Thymus (tissue), 14 donors: ENCODE data around the gene OR10K2. TPM values are rescaled to one million over a fixed set of nuclear protein-coding genes. Genes with fewer than 3 reads are reported as not detected.
"Not testable (repeated sequence)": the region's sequence is repeated elsewhere in the genome, so short reads cannot be mapped to it uniquely, and the experiment has no call there.

Experiments used
- DNase-seq, 9 donors: peaks; one replicate each; pipeline ENCODE4 v3.0.0-alpha.2; 2013; ENCODE audit warnings: low spot score in 9 of 9, low read depth in 6 of 9, missing footprints in 1 of 9
- H3K27ac ChIP-seq, 2 donors: one replicate each; pipeline ENCODE4 v1.5.1; 2013; ENCODE audit warnings: control low read depth in 1 of 2, low read depth in 1 of 2, low read length in 1 of 2, mild to moderate bottlenecking in 1 of 2, moderate library complexity in 1 of 2
- H3K27me3 ChIP-seq, 2 donors: one replicate each; pipeline ENCODE4 v1.5.1; 2013; ENCODE audit warnings: low read length in 1 of 2; ENCODE audit not compliant: control insufficient read depth in 2 of 2, insufficient read depth in 1 of 2
- H3K36me3 ChIP-seq, 2 donors: one replicate each; pipeline ENCODE4 v1.5.1; 2013; ENCODE audit warnings: low read length in 1 of 2, mild to moderate bottlenecking in 1 of 2, moderate library complexity in 1 of 2; ENCODE audit not compliant: control insufficient read depth in 2 of 2, insufficient read depth in 2 of 2
- H3K4me1 ChIP-seq, 2 donors: one replicate each; pipeline ENCODE4 v1.5.1; 2013; ENCODE audit warnings: low read length in 2 of 2; ENCODE audit not compliant: control insufficient read depth in 2 of 2, insufficient read depth in 2 of 2
- H3K4me3 ChIP-seq, 2 donors: one replicate each; pipeline ENCODE4 v1.5.1; 2013; ENCODE audit warnings: low read length in 2 of 2, control low read depth in 1 of 2, mild to moderate bottlenecking in 1 of 2
- H3K9me3 ChIP-seq, 2 donors: one replicate each; pipeline ENCODE4 v1.5.1; 2013; ENCODE audit warnings: low read length in 1 of 2, mild to moderate bottlenecking in 1 of 2; ENCODE audit not compliant: control insufficient read depth in 2 of 2, insufficient read depth in 1 of 2
- WGBS: extraction: QIAGEN DNeasy Blood & Tissue Kit; methylation state at CpG from one replicate; pipeline ENCODE4 v1.1.7; 2013; 5-methylcytosine and 5-hydroxymethylcytosine counted together
- long read RNA-seq, 10 donors: transcript quantifications; one replicate each; lab custom pipeline, GENCODE V29; 2026
- polyA plus RNA-seq: library from polyadenylated mRNA; stranded (reverse); fragments of 200-250 nt; gene quantifications from one replicate; pipeline ENCODE4 v1.2.3, GENCODE V29; 2013
- total RNA-seq: library from RNA; stranded (reverse); fragments of 120-200 nt; gene quantifications from one replicate; pipeline ENCODE4 v1.2.4, GENCODE V29; 2013
- donor health status: healthy.

Gene OR10K2
- total RNA-seq, result 0.05 TPM
- polyA plus RNA-seq, result 0.02 TPM
- long read RNA-seq, donor 1, result 0 reads
- long read RNA-seq, donor 2, result 0 reads
- long read RNA-seq, donor 3, result 0 reads
- long read RNA-seq, donor 4, result 0 reads
- long read RNA-seq, donor 5, result 0 reads
- long read RNA-seq, donor 6, result 0 reads
- long read RNA-seq, donor 7, result 0 reads
- long read RNA-seq, donor 8, result 0 reads
- long read RNA-seq, donor 9, result 0 reads
- long read RNA-seq, donor 10, result 0 reads

GRCh38 chr1:158426137-158426536 is at the start of gene OR10K2:
Gene OR10K2, minus strand, starts transcription at chr1:158426237. Its CDS starts 5,371 bp downstream, at chr1:158420866.
- Histone ChIP-seq H3K27ac (peak within 1 kb of the TSS in 1 of 2 donors; percentile 74), H3K4me3 (no peak within 1 kb of the TSS), H3K4me1 (peaks cover 0 to 2% of the 10 kb centered on the region in 2 donors), H3K36me3 (no peaks in the 10 kb centered on the region), H3K9me3 (no peaks in the 10 kb centered on the region), H3K27me3 (no peaks in the 10 kb centered on the region)
- 100% methylated on average over 1 of the region's 1 CpG for WGBS
- no peak for DNase-seq

GRCh38 chr1:158471920-158472319 is 45.9 kb upstream of the OR10K2 start, which contains the start of gene OR10R2:
Gene OR10R2, plus strand, starts transcription at chr1:158472220. Its CDS starts 106 bp downstream, at chr1:158472326.
- no peaks in the 10 kb centered on the region for H3K9me3 ChIP-seq
- peaks cover 0 to 9% of the 10 kb centered on the region in 2 donors for H3K36me3 ChIP-seq
- no peak within 1 kb of the TSS for H3K4me3 ChIP-seq
- no peak within 1 kb of the TSS for H3K27ac ChIP-seq
- H3K27me3 ChIP-seq, result no peaks in the 10 kb centered on the region
- no peak for DNase-seq
- no peaks in the 10 kb centered on the region for H3K4me1 ChIP-seq

- WGBS, result over 99% methylated on average over 2 of the region's 2 CpGs
- Histone ChIP-seq H3K4me1 (no peaks in the 10 kb centered on the region), H3K9me3 (no peaks in the 10 kb centered on the region), H3K27ac (no peak within 1 kb of the TSS), H3K36me3 (peaks cover 9 to 15% of the 10 kb centered on the region in 2 donors), H3K4me3 (no peak within 1 kb of the TSS), H3K27me3 (no peaks in the 10 kb centered on the region)
- DNase-seq, result no peak
Measured at GRCh38 chr1:158461534-158461933, 35.5 kb upstream of the OR10K2 start, which contains the start of gene OR10K1. Gene OR10K1, plus strand, starts transcription at chr1:158461834. Its CDS starts 3,728 bp downstream, at chr1:158465562.

GRCh38 chr1:158458263-158458662 is 32.2 kb upstream of the OR10K2 start:
- Histone ChIP-seq H3K36me3 (peaks cover 9% of the 10 kb centered on the region in 2 donors), H3K4me1 (no peaks in the 10 kb centered on the region), H3K27ac (no peak overlapping the region), H3K9me3 (no peaks in the 10 kb centered on the region), H3K4me3 (no peak overlapping the region), H3K27me3 (no peaks in the 10 kb centered on the region)
- DNase-seq, result no peak

DNA sequence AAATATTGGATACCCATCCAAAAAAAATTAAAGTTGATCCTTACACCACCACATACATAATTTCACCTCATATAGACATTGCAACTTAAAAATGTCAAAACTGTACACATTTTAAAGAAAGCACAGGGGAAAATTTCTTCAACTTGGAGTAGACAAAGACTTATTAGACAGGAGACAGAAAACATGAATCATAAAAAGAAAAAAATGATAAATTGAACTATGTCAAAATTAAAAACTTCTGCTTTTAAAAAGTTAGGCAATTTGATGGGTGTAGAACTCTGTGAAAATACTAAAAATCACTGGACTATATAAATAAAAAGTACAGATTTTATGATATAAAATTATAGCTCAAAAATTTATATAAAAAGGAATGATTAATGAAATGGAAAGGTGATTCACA is 31.2 kb upstream of the OR10K2 start:
- H3K27ac ChIP-seq, result no peak overlapping the region
- no peak for DNase-seq
- H3K9me3 ChIP-seq, result no peaks in the 10 kb centered on the region
- peaks cover 9% of the 10 kb centered on the region in 2 donors for H3K36me3 ChIP-seq
- H3K4me3 ChIP-seq, result no peak overlapping the region
- H3K4me1 ChIP-seq, result no peaks in the 10 kb centered on the region
- no peaks in the 10 kb centered on the region for H3K27me3 ChIP-seq

GRCh38 chr1:158454537-158454936 is 28.5 kb upstream of the OR10K2 start:
- Histone ChIP-seq H3K36me3 (no peaks in the 10 kb centered on the region), H3K4me3 (no peak overlapping the region), H3K4me1 (no peaks in the 10 kb centered on the region), H3K27ac (no peak overlapping the region), H3K9me3 (no peaks in the 10 kb centered on the region), H3K27me3 (no peaks in the 10 kb centered on the region)
- 92% methylated on average over 1 of the region's 1 CpG for WGBS
- no peak for DNase-seq

DNA sequence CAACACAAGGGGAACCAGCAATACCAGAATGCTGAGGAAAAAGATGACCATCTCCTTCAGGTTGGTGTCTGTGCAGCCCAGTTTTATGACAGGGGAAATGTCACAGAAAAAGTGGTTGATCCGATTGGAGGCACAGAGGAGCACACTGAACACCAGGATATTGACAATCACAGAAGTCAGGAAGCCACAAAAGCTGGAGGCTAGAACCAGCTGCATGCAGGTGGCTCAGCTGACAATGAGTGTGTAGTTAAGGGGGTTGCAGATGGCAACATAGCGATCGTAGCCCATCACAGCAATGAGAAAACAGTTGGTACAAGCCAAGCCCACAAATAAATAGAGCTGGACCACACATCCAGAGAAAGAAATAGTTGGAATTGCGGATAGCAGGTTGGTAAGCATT is 19.3 kb upstream of the OR10K2 start:
- 35% methylated on average over 4 of the region's 4 CpGs for WGBS
- Histone ChIP-seq H3K36me3 (no peaks in the 10 kb centered on the region), H3K4me3 (no peak overlapping the region), H3K4me1 (peaks cover 11 to 12% of the 10 kb centered on the region in 2 donors), H3K27me3 (no peaks in the 10 kb centered on the region), H3K9me3 (no peaks in the 10 kb centered on the region), H3K27ac (peak overlapping the region in 1 of 2 donors; percentile 59)
- peak in 6 of 9 donors; percentile 21 to 60 (median 37) for DNase-seq

DNA sequence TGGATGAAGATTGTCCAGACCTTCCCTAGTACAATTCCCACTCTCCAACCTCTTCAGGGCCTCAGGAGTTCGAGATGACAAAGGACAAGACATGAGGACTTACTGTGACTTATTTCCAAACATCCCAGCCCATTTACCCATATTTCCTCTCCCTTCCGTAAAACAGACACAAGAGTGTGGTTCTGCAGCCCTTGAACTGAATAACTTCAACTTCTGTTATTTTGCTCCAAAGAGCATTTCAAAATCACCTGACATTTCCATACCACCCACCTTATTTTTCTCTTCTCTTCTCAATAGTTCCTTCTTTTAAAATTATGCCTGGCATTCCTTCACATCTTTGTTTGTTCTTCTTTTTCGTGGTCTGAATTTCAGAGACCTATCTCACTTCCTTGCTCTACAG is 8.7 kb upstream of the OR10K2 start:
- 63% methylated on average over 3 of the region's 3 CpGs for WGBS
- H3K4me3 ChIP-seq, result no peak overlapping the region
- DNase-seq, result no peak
- H3K9me3 ChIP-seq, result peaks cover 0 to 13% of the 10 kb centered on the region in 2 donors
- no peaks in the 10 kb centered on the region for H3K27me3 ChIP-seq
- peaks cover 0 to 3% of the 10 kb centered on the region in 2 donors for H3K4me1 ChIP-seq
- no peak overlapping the region for H3K27ac ChIP-seq
- no peaks in the 10 kb centered on the region for H3K36me3 ChIP-seq

GRCh38 chr1:158430163-158430562 is 4.1 kb upstream of the OR10K2 start:
- H3K27ac ChIP-seq, H3K4me3 ChIP-seq, H3K4me1 ChIP-seq, H3K27me3 ChIP-seq, DNase-seq, H3K36me3 ChIP-seq: not testable (repeated sequence)
- WGBS, result 46% methylated on average over 3 of the region's 3 CpGs
- peaks cover 0 to 13% of the 10 kb centered on the region in 2 donors for H3K9me3 ChIP-seq
